Fibroblast of villous mesenchyme (primary cell): Measurements from ENCODE around the gene TUFM. TPM values are rescaled to one million over a fixed set of nuclear protein-coding genes. Genes with fewer than 3 reads are reported as not detected.

Experiments used
- DNase-seq: peaks from one replicate; pipeline ENCODE4 v3.0.0-alpha.2; 2010; ENCODE audit warnings: low read depth
- H3K4me3 ChIP-seq: 2 replicates; pipeline ENCODE4 v1.5.1; 2011; ENCODE audit warnings: low read depth, mild to moderate bottlenecking, low read length
- total RNA-seq: library from RNA; depleted of rRNA; stranded (reverse); fragments of >200 nt; gene quantifications from 2 replicates; pipeline ENCODE4 v1.2.3, GENCODE V29; 2012
- TF ChIP-seq, protein P1 (sequence below): IDR thresholded peaks from 2 replicates; pipeline ENCODE4 v1.5.1; 2012; ENCODE audit warnings: low read depth, mild to moderate bottlenecking, low read length; ENCODE audit not compliant: insufficient read depth

TUFM gene
- total RNA-seq, 1 donor: 94.6 TPM

GRCh38 chr16:28845761-28846079, 428 bp downstream of the TUFM start:
- no peak for DNase-seq
- H3K4me3 ChIP-seq: peak overlapping the region; percentile 97
- TF ChIP-seq, protein P1, sequence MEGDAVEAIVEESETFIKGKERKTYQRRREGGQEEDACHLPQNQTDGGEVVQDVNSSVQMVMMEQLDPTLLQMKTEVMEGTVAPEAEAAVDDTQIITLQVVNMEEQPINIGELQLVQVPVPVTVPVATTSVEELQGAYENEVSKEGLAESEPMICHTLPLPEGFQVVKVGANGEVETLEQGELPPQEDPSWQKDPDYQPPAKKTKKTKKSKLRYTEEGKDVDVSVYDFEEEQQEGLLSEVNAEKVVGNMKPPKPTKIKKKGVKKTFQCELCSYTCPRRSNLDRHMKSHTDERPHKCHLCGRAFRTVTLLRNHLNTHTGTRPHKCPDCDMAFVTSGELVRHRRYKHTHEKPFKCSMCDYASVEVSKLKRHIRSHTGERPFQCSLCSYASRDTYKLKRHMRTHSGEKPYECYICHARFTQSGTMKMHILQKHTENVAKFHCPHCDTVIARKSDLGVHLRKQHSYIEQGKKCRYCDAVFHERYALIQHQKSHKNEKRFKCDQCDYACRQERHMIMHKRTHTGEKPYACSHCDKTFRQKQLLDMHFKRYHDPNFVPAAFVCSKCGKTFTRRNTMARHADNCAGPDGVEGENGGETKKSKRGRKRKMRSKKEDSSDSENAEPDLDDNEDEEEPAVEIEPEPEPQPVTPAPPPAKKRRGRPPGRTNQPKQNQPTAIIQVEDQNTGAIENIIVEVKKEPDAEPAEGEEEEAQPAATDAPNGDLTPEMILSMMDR: no peak

GRCh38 chr16:28845293-28845692, 855 bp downstream of the TUFM start:
- peak; percentile 17 for DNase-seq
- TF ChIP-seq, protein P1: no peak
- peak overlapping the region; percentile 97 for H3K4me3 ChIP-seq

DNA sequence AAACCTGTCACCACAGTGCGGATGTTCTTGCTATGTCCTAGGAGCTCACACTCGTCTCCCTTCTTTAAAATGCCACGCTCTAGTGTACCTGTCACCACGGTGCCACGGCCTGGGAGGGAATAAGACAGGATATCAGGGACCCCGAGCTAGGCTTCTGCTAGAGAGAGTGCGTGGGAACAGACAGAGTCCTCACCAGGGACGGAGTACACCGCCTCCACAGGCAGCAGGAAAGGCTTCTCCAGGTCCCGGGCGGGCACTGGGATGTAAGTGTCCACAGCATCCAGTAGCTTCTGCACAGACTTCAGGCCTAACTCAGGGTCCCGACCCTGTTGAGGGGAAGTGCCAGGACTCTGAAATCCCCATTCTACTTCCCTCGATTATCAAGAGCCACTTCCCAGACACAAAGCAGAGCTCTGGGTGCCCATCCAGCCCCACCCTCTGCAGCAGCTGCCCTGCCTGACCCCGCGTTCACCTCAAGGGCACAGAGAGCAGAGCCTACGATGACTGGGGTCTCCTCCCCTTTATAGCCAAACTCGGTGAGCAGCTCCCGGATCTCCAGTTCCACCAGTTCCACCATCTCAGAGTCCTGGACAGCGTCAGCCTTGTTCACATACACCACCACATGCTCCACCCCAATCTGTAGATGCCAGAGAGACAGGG, 1.8 kb downstream of the TUFM start:
- TF ChIP-seq, protein P1: no peak
- no peak overlapping the region for H3K4me3 ChIP-seq

GRCh38 chr16:28843766-28844165, 2.4 kb downstream of the TUFM start:
- DNase-seq: no peak
- TF ChIP-seq, protein P1: no peak
- H3K4me3 ChIP-seq: no peak overlapping the region

More for the DNA sequence above, 1.8 kb downstream of the TUFM start:
- no peak for DNase-seq

DNA sequence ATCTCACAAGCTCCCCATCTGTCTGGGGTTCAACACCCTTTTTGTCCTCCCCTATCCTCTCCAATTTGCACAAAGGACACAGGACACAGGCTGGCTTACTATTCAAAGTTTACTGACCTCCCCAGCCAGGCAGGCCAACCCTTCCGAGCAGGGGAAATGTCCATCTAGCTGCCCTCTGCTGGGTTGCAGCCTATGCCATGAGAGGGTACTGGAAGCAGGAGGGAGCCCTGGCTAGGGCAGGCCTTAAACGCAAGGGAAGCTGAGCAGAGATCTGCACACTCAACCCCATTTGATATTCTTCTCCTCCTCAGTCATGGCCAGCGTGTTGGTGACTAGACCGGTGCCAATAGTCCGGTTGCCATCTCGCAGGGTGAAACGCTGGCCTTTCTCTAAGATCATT, 3.5 kb downstream of the TUFM start:
- no peak overlapping the region for H3K4me3 ChIP-seq
- TF ChIP-seq, protein P1: no peak
- DNase-seq: no peak

GRCh38 chr16:28839899-28840298, 6.2 kb downstream of the TUFM start:
- TF ChIP-seq, protein P1: no peak
- H3K4me3 ChIP-seq: no peak overlapping the region
- DNase-seq: no peak
